Activated CD8-positive, alpha-beta T cell treated with anti-CD3 and anti-CD28 coated beads for 36 hours (primary cell): ENCODE data around the gene BBX. TPM values are rescaled to one million over a fixed set of nuclear protein-coding genes. Genes with fewer than 3 reads are reported as not detected.

Experiments
- ATAC-seq: fragments of 200-7000 bp; cut with Tn5 transposase; one replicate; pipeline ENCODE4 v1.10.0; 2021; ENCODE audit warnings: mild to moderate bottlenecking, moderate library complexity
- CTCF ChIA-PET: fragments of 350-600 bp; sonication (Branson Sonifier 250); formaldehyde crosslinking; loops from one replicate; lab custom pipeline; 2021; ENCODE audit warnings: antibody characterized with exemption; lab: Charles Lee
- POLR2A ChIA-PET: fragments of 350-600 bp; sonication (Branson Sonifier 250); formaldehyde crosslinking; loops from one replicate; lab custom pipeline; 2021; ENCODE audit warnings: antibody characterized with exemption; lab: Charles Lee
- DNase-seq: peaks from one replicate; pipeline ENCODE4 v3.0.0-alpha.2; 2020
- H3K27ac Mint-ChIP-seq: one replicate; pipeline ENCODE4 v1.8.0; 2021; ENCODE audit warnings: mild to moderate bottlenecking, mixed read lengths
- H3K27me3 Mint-ChIP-seq: one replicate; pipeline ENCODE4 v1.8.0; 2021; ENCODE audit warnings: mixed read lengths
- H3K36me3 Mint-ChIP-seq: one replicate; pipeline ENCODE4 v1.8.0; 2021; ENCODE audit warnings: low read depth, mixed read lengths
- H3K4me1 Mint-ChIP-seq: one replicate; pipeline ENCODE4 v1.8.0; 2021; ENCODE audit warnings: low read depth, mixed read lengths
- H3K4me3 Mint-ChIP-seq: one replicate; pipeline ENCODE4 v1.8.0; 2021; ENCODE audit warnings: mild to moderate bottlenecking, moderate library complexity, mixed read lengths
- H3K9me3 Mint-ChIP-seq: one replicate; pipeline ENCODE4 v1.8.0; 2021; ENCODE audit warnings: mixed read lengths
- intact Hi-C: fragments of 100-400 bp; cut with micrococcal nuclease; formaldehyde crosslinking; loops from one replicate; pipeline ENCODE4 v1.10.0; 2022
- total RNA-seq, 2 experiments: library from RNA; stranded (reverse); gene quantifications; one replicate each; pipeline ENCODE4 v1.2.3, GENCODE V29; 2021
- TF ChIP-seq, protein P1 (sequence below): fragments of 200-600 bp; IDR thresholded peaks from one replicate; pipeline ENCODE4 v1.8.0; 2022; ENCODE audit warnings: antibody characterized with exemption, mild to moderate bottlenecking

Gene BBX
- total RNA-seq, 2 experiments from 2014 or later, result 40.9 to 42.4 TPM

DNA sequence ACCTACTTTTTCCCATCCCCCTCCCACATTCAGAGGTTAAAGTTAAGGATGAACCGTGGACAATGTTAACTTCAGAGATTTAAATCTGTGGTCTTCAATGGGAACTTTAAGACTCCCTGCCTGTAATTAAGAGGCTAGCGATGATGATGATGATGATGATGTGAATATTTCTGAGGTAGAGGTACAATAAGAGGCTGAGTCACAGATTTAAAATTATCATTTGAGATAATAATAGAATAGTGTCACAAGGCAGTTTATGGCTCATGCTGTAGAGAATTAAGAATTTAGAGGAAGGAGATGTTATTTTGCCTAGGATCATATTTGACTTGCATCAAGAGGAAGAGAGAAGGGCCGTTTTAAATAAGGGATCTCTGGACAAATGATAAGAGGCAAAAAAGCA lies 146.2 kb downstream of the BBX start:
- ATAC-seq (no peak), DNase-seq (no peak)
- Mint-ChIP-seq H3K9me3 (no peaks in the 10 kb centered on the region), H3K27me3 (no peaks in the 10 kb centered on the region), H3K4me1 (peaks cover 16% of the 10 kb centered on the region), H3K27ac (no peak overlapping the region), H3K36me3 (no peaks in the 10 kb centered on the region), H3K4me3 (no peak overlapping the region)
- intact Hi-C loops, result no loop called here
- TF ChIP-seq, protein P1, sequence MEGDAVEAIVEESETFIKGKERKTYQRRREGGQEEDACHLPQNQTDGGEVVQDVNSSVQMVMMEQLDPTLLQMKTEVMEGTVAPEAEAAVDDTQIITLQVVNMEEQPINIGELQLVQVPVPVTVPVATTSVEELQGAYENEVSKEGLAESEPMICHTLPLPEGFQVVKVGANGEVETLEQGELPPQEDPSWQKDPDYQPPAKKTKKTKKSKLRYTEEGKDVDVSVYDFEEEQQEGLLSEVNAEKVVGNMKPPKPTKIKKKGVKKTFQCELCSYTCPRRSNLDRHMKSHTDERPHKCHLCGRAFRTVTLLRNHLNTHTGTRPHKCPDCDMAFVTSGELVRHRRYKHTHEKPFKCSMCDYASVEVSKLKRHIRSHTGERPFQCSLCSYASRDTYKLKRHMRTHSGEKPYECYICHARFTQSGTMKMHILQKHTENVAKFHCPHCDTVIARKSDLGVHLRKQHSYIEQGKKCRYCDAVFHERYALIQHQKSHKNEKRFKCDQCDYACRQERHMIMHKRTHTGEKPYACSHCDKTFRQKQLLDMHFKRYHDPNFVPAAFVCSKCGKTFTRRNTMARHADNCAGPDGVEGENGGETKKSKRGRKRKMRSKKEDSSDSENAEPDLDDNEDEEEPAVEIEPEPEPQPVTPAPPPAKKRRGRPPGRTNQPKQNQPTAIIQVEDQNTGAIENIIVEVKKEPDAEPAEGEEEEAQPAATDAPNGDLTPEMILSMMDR, result no peak
- ChIA-PET POLR2A (no interaction called here), CTCF (interaction anchor here (1.4 to 1.6 kb wide), 2 partner anchors 8 to 258 kb away, joined by 3 to 5 read pairs; no protein-coding TSS in a partner anchor)

DNA sequence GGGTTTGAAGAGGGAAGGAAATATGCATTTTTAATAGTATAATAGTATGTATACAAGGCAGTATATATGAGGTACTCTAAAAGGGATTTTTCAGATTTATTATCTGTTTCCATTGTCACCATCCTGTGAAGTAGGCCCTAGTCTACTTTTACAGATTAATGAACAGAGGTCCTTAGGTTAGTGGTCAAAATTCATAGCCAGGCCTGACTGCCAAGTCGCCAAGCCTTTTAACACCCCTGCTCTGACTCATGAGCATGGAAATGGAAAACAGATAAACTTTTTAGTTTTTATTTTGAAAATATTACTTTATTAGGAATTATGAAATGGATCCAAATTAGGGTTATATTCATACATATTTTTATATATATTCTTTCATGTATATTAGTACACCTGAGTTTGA lies 146.9 kb downstream of the BBX start:
- DNase-seq (no peak), ATAC-seq (no peak)
- TF ChIP-seq, protein P1, result no peak
- H3K36me3 Mint-ChIP-seq, result no peaks in the 10 kb centered on the region
- ChIA-PET CTCF (interaction anchor here (1.2 to 2.8 kb wide), 4 partner anchors 7 to 21 kb away, joined by 3 to 10 read pairs (median 4); no protein-coding TSS in a partner anchor), POLR2A (no interaction called here)
- intact Hi-C loops, result loop anchor here (10.0 kb wide), 1 partner anchor 175 kb away; no protein-coding TSS in a partner anchor
- H3K9me3 Mint-ChIP-seq, result no peaks in the 10 kb centered on the region
- peaks cover 16% of the 10 kb centered on the region for H3K4me1 Mint-ChIP-seq
- no peak overlapping the region for H3K27ac Mint-ChIP-seq
- no peak overlapping the region for H3K4me3 Mint-ChIP-seq
- H3K27me3 Mint-ChIP-seq, result no peaks in the 10 kb centered on the region

DNA sequence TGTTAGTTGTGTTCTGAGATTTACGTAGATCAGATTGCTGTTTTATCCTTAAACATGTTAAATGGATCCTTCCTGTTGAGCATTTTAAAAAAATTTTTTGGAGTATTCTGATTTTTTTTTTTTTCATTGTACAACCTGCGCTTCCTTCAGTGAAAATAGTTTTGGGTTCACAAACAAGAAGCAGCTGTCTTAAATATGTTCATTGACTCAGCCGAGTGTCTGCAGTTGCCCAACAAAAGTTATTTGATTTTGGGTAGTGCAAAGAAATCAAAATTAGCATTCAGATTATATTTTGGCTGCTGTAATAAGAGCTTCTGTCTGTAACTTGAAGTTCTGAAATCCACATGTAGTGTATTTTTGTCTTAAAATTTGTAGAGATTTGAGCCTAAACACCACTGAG lies 148.2 kb downstream of the BBX start:
- intact Hi-C loops, result loop anchor here (10.0 kb wide), 1 partner anchor 174 kb away; no protein-coding TSS in a partner anchor
- peaks cover 21% of the 10 kb centered on the region for H3K4me1 Mint-ChIP-seq
- CTCF ChIA-PET, result interaction anchor here (0.8 to 2.8 kb wide), 7 partner anchors 9 to 400 kb away, joined by 3 to 10 read pairs (median 4); no protein-coding TSS in a partner anchor
- no peaks in the 10 kb centered on the region for H3K27me3 Mint-ChIP-seq
- no peak for DNase-seq
- POLR2A ChIA-PET, result no interaction called here
- no peak for ATAC-seq
- H3K4me3 Mint-ChIP-seq, result no peak overlapping the region
- TF ChIP-seq, protein P1, result no peak
- no peak overlapping the region for H3K27ac Mint-ChIP-seq
- H3K36me3 Mint-ChIP-seq, result no peaks in the 10 kb centered on the region
- no peaks in the 10 kb centered on the region for H3K9me3 Mint-ChIP-seq

DNA sequence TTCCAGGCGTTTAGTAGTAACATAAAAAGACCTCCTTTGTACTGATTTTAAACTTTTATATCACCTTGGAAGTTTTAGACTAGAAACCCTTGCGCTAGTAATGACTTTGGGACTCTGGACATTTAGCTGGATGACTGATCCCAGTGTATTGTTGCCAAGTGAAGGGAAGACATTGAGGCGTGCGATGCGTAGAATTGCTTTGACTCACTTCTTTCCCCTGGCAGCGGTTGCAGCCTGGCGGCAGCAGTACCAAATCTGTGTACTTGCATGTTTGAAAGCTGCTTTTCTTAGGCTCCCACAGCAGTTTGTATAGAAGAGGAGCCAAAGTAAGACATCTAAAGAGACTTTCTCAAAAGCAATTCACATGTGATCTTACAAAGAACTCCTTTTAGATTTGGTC lies 151.6 kb downstream of the BBX start:
- intact Hi-C loops, result loop anchor here (10.0 kb wide), 1 partner anchor 170 kb away; no protein-coding TSS in a partner anchor
- H3K4me1 Mint-ChIP-seq, result peaks cover 20% of the 10 kb centered on the region
- no peak overlapping the region for H3K27ac Mint-ChIP-seq
- no peaks in the 10 kb centered on the region for H3K9me3 Mint-ChIP-seq
- TF ChIP-seq, protein P1, result no peak
- ATAC-seq (no peak), DNase-seq (no peak)
- no peak overlapping the region for H3K4me3 Mint-ChIP-seq
- H3K36me3 Mint-ChIP-seq, result peaks cover 1% of the 10 kb centered on the region
- no peaks in the 10 kb centered on the region for H3K27me3 Mint-ChIP-seq
- ChIA-PET CTCF (interaction anchor here (1.1 to 7.5 kb wide), 14 partner anchors 9 to 438 kb away, joined by 3 to 73 read pairs (median 14); no protein-coding TSS in a partner anchor), POLR2A (no interaction called here)

DNA sequence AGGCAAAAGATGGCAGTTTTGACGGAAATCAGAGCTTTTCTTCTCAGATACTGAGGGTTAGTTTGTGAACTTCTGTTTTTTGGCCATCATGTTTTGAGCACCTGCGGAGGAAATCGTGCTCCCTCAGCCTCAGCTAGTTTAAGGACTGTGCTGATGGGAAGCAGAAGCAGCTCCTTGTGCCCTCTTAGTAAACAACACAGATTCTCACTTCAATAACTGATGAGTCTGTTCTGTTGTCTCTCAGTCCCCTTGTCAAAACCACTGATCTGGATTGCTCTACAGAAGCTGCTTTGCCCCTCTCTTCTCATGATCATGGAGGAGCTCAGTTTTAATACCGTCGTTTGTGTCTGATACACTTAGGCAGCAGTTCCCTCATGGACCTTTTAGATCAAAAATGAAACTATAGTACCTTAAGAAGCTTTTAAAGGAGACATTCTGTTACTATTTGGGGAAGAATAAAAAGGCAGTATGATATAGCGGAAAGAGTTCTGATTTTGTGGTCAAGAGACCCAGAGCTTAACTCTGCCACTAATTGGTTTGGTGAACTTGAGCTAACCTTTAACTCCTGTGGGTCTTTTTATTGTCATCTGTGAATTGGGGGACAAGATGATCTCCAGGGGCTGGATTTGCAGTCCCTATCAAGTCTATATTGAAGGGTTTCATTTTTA lies 152.6 kb downstream of the BBX start:
- no peaks in the 10 kb centered on the region for H3K27me3 Mint-ChIP-seq
- ATAC-seq, result no peak
- CTCF ChIA-PET, result interaction anchor here (0.7 to 7.5 kb wide), 31 partner anchors 9 to 802 kb away, joined by 3 to 73 read pairs (median 5); no protein-coding TSS in a partner anchor

More for the DNA sequence above, 152.6 kb downstream of the BBX start:
- no peaks in the 10 kb centered on the region for H3K9me3 Mint-ChIP-seq
- no peak overlapping the region for H3K27ac Mint-ChIP-seq
- POLR2A ChIA-PET, result interaction anchor here (0.6 to 1.2 kb wide), 3 partner anchors 9 to 27 kb away, joined by 3 read pairs; no protein-coding TSS in a partner anchor
- no peak for DNase-seq
- peaks cover 1% of the 10 kb centered on the region for H3K36me3 Mint-ChIP-seq
- peaks cover 23% of the 10 kb centered on the region for H3K4me1 Mint-ChIP-seq
- TF ChIP-seq, protein P1, result no peak
- H3K4me3 Mint-ChIP-seq, result no peak overlapping the region
- intact Hi-C loops, result loop anchor here (5.0 to 10.0 kb wide), 2 partner anchors 67 to 169 kb away; no protein-coding TSS in a partner anchor
